ENCODE results near the gene TTLL10.

The TTLL10 gene, protein sequence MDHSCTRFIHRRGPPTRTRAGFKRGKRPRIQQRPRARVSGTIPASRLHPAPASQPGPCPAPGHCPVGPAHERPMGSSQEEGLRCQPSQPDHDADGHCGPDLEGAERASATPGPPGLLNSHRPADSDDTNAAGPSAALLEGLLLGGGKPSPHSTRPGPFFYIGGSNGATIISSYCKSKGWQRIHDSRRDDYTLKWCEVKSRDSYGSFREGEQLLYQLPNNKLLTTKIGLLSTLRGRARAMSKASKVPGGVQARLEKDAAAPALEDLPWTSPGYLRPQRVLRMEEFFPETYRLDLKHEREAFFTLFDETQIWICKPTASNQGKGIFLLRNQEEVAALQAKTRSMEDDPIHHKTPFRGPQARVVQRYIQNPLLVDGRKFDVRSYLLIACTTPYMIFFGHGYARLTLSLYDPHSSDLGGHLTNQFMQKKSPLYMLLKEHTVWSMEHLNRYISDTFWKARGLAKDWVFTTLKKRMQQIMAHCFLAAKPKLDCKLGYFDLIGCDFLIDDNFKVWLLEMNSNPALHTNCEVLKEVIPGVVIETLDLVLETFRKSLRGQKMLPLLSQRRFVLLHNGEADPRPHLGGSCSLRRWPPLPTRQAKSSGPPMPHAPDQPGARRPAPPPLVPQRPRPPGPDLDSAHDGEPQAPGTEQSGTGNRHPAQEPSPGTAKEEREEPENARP

DNA sequence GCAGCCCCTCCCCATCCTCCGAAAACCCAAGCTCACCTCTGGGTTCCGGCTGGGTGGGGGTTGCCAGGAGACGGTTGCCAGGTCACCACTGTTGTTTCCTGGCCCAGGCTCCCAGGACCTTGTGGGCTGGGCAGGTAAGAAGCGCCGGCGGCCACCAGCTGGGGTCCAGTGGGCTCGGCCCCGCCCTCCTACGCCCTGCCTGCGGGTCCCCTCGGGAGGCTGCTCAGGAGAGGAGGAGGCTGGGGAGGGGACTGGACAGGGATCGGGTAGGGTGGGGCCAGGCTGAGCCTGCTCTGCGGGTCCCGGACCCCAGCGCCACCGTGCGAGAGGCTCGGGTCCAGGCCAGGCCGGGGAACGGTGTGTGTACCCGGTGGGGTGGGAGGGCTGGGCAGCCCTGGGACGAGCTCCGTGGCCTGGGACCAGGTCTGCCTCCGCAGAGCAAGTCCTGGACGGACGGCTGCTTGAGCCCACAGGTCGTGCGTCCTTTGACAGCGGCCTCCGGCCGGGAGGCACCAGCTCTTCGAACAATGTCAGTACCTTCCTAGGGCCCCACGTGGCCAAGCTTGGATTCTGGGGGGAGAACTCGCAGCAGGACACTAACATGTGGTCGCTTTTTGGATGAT lies at the start of gene TTLL10:
TTLL10 (plus strand) TSS at position 88 of the 623 bp plus-strand sequence. CDS start 5,336 bp downstream, outside the sequence.
- H3K27ac ChIP-seq (ENCODE audit: poor library complexity, severe bottlenecking), result no peak within 1 kb of the TSS
- H3K4me3 ChIP-seq (ENCODE audit: severe bottlenecking), result no peak within 1 kb of the TSS
- peak; percentile 54 for DNase-seq (ENCODE audit: low spot score)
- no peaks in the 10 kb centered on the region for H3K9me3 ChIP-seq (ENCODE audit: severe bottlenecking)
- no peak for ATAC-seq (ENCODE audit: low read depth)
- H3K27me3 ChIP-seq (ENCODE audit: insufficient read depth, poor library complexity, severe bottlenecking), result no peaks in the 10 kb centered on the region
- no peak for TF ChIP-seq CTCF (IDR thresholded peaks at IDR 0.05; ENCODE audit: poor library complexity, severe bottlenecking)
- H3K4me1 ChIP-seq (ENCODE audit: insufficient read depth, poor library complexity, severe bottlenecking), result no peaks in the 10 kb centered on the region
- no peaks in the 10 kb centered on the region for H3K36me3 ChIP-seq (ENCODE audit: low read depth)

DNA sequence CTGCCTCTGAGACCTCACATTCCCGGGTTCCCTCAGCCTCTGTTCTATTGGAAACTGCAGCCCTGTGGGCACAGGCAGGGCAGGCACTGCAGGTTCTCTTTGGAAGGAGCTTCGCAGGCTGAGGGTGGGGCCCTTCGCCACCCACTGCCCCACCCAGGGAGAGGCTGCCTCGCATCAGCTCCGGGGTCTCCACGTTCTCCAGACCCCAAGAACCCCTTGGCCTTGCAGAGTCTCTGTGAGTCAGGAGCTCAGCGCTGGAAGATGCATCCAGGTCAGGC lies 49.2 kb upstream of the TTLL10 start:
- no peak overlapping the region for H3K4me3 ChIP-seq (ENCODE audit: severe bottlenecking)
- DNase-seq (ENCODE audit: low spot score), result no peak
- no peaks in the 10 kb centered on the region for H3K4me1 ChIP-seq (ENCODE audit: insufficient read depth, poor library complexity, severe bottlenecking)
- ATAC-seq (ENCODE audit: low read depth), result no peak
- no peaks in the 10 kb centered on the region for H3K27me3 ChIP-seq (ENCODE audit: insufficient read depth, poor library complexity, severe bottlenecking)
- H3K36me3 ChIP-seq (ENCODE audit: low read depth), result no peaks in the 10 kb centered on the region
- no peaks in the 10 kb centered on the region for H3K9me3 ChIP-seq (ENCODE audit: severe bottlenecking)
- no peak for TF ChIP-seq CTCF (IDR thresholded peaks at IDR 0.05; ENCODE audit: poor library complexity, severe bottlenecking)
- H3K27ac ChIP-seq (ENCODE audit: poor library complexity, severe bottlenecking), result no peak overlapping the region

DNA sequence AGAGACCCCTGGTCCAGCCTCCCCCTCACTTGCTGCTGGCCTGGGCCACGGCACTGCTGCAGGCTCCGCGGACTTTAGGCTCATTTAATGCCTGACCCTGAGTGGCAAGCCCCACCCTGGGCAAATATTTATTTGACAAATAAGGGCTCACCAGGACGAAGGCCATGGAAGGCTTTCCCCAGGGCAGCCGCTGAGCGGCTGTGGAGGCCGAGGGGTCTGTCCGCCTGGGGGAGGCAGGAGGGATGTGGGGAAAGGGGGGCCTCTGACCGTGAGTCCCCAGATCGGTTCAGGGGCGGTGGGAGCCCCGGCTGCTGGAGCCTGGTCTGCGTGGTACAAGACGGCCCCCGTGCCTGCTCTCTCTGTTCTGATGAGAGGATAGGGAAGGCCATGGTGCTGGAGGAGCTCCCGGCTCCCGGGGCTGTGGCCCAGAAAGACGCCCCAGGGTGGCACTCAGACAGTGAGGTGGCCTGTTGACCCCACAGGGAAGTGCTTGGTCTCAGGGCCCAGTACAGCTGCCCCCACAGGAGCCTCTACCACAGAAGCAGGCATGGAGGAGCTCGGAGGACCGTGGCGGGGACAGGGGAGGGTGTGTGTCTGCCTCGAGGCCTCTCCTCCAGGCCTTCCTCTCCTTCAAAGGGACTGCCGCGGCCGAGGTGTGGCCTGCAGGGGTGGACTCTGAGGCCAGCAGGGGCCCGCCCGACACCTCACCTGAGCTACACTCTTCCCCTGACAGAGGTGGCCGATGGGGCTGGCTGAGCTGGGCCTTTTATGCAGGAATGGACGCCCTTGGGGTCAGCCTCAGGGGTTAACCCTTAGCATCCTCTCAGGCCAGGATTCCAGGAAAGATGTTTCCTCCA lies 48.7 kb upstream of the TTLL10 start:
- H3K4me1 ChIP-seq (ENCODE audit: insufficient read depth, poor library complexity, severe bottlenecking), result no peaks in the 10 kb centered on the region
- DNase-seq (ENCODE audit: low spot score) (no peak), ATAC-seq (ENCODE audit: low read depth) (no peak)
- no peaks in the 10 kb centered on the region for H3K36me3 ChIP-seq (ENCODE audit: low read depth)
- H3K27me3 ChIP-seq (ENCODE audit: insufficient read depth, poor library complexity, severe bottlenecking), result no peaks in the 10 kb centered on the region
- no peak for TF ChIP-seq CTCF (IDR thresholded peaks at IDR 0.05; ENCODE audit: poor library complexity, severe bottlenecking)
- H3K4me3 ChIP-seq (ENCODE audit: severe bottlenecking), result no peak overlapping the region
- no peaks in the 10 kb centered on the region for H3K9me3 ChIP-seq (ENCODE audit: severe bottlenecking)
- H3K27ac ChIP-seq (ENCODE audit: poor library complexity, severe bottlenecking), result no peak overlapping the region

DNA sequence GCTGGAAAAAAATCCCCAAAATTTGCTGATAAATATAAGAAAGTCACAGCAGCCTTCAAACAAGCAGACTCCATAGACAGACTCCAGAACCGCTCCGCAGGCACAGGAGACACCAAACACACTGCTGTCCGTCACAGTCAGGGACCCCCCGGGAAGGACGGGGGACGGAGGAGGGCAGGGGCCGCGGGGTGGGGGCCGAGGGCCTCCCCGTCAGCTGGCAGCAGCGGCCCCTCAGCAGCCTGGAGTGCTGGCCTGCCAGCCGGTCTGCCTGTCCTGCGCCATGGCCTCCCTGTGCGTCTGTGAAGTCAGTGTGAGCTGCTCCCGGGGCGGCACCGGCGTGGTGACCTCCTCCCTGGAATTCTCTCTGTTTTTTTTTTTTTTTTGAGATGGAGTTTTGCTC lies 47.7 kb upstream of the TTLL10 start:
- H3K27me3 ChIP-seq (ENCODE audit: insufficient read depth, poor library complexity, severe bottlenecking), result no peaks in the 10 kb centered on the region
- no peaks in the 10 kb centered on the region for H3K36me3 ChIP-seq (ENCODE audit: low read depth)
- no peaks in the 10 kb centered on the region for H3K4me1 ChIP-seq (ENCODE audit: insufficient read depth, poor library complexity, severe bottlenecking)
- TF ChIP-seq CTCF (IDR thresholded peaks at IDR 0.05; ENCODE audit: poor library complexity, severe bottlenecking), result no peak
- no peak for ATAC-seq (ENCODE audit: low read depth)
- no peak for DNase-seq (ENCODE audit: low spot score)
- no peak overlapping the region for H3K4me3 ChIP-seq (ENCODE audit: severe bottlenecking)
- no peaks in the 10 kb centered on the region for H3K9me3 ChIP-seq (ENCODE audit: severe bottlenecking)
- no peak overlapping the region for H3K27ac ChIP-seq (ENCODE audit: poor library complexity, severe bottlenecking)

Data from RWPE2 (cell line).